Aorta (tissue), 5 donors: ENCODE measurements around the gene SIGLEC7. TPM values are rescaled to one million over a fixed set of nuclear protein-coding genes. Genes with fewer than 3 reads are reported as not detected.

Experiments
- ATAC-seq: fragments of 200-7000 bp; cut with Tn5 transposase; one replicate; pipeline ENCODE4 v1.9.1; 2022; ENCODE audit warnings: moderate library complexity; ENCODE audit not compliant: low FRiP score
- DNase-seq, 2 donors: peaks; one replicate each; pipeline ENCODE4 v3.0.0-alpha.2; 2020
- H3K27ac ChIP-seq, 2 donors: one replicate each; pipeline ENCODE4 v1.5.1; 2013; ENCODE audit warnings: low read length in 2 of 2, mild to moderate bottlenecking in 2 of 2, moderate library complexity in 2 of 2, control low read depth in 1 of 2, inconsistent platforms in 1 of 2, low read depth in 1 of 2
- H3K27me3 ChIP-seq, 2 donors: one replicate each; pipeline ENCODE4 v1.6.1; 2013; ENCODE audit warnings: control low read depth in 1 of 2, low read length in 1 of 2, mild to moderate bottlenecking in 1 of 2, moderate library complexity in 1 of 2; ENCODE audit not compliant: insufficient read depth in 2 of 2, control insufficient read depth in 1 of 2
- H3K36me3 ChIP-seq, 2 donors: one replicate each; pipeline ENCODE4 v1.6.1; 2013; ENCODE audit warnings: control low read depth in 1 of 2, low read length in 1 of 2, mild to moderate bottlenecking in 1 of 2; ENCODE audit not compliant: insufficient read depth in 2 of 2, control insufficient read depth in 1 of 2
- H3K4me1 ChIP-seq, 2 donors: one replicate each; pipeline ENCODE4 v1.6.1; 2013; ENCODE audit warnings: low read length in 2 of 2, control low read depth in 1 of 2, mild to moderate bottlenecking in 1 of 2, moderate library complexity in 1 of 2; ENCODE audit not compliant: insufficient read depth in 2 of 2, control insufficient read depth in 1 of 2
- H3K4me3 ChIP-seq, 2 donors: one replicate each; pipeline ENCODE4 v1.5.1; 2013; ENCODE audit warnings: low read length in 2 of 2, control low read depth in 1 of 2, mild to moderate bottlenecking in 1 of 2
- H3K9me3 ChIP-seq: one replicate; pipeline ENCODE4 v1.6.1; 2013; ENCODE audit warnings: mild to moderate bottlenecking, low read length; ENCODE audit not compliant: control insufficient read depth
- WGBS, 2 donors: extraction: QIAGEN DNeasy Blood & Tissue Kit; methylation state at CpG; one replicate each; pipeline ENCODE4 v1.1.7; 2013; 5-methylcytosine and 5-hydroxymethylcytosine counted together
- intact Hi-C, 2 donors: fragments of 100-400 bp; cut with DNase I; formaldehyde crosslinking; loops; one replicate each; pipeline versions ENCODE4 v1.14.2 to v1.15.0; 2022
- polyA plus RNA-seq, 2 donors: library from polyadenylated mRNA; stranded (reverse); fragments of 200-250 nt; gene quantifications; one replicate each; pipeline ENCODE4 v1.2.3, GENCODE V29; 2013
- total RNA-seq, 2 donors: library from RNA; stranded (reverse); fragmentation: NEBNext Ultra II Directional; extraction: Animal tissue kit (Norgen Biotek cat#: 25700); gene quantifications; one replicate each; pipeline ENCODE4 v1.2.1, GENCODE V29; 2021
- donor health status: healthy with polysubstance abuse.
- donor health status: Bipolar disorder and iron deficiency.
- donor health status: DM: no; HTN: no; CAD: no.
- donor health status: DM: no; HTN: no; CAD: no.
- donor health status: DM: yes; HTN: yes; CAD: no.

The SIGLEC7 gene
- total and polyA plus RNA-seq, 4 donors = 0.97 to 4.5 (median 2.7) TPM

DNA sequence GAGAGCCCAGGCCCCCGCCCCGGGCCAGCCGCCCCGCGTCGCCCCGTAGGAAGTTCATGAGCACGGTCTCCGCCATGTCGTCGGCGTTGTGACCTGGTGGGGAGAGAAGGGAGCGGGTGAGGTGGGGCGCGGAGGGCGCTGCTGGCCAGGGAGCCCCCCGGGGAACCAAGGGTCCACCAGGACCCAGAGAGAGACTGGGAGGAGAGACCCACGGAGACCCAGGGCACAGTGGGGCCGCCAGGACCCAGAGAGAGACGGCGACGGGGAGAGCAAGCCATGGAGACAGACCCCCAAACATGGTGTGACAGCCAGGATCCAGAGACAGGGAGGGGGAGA lies 43.1 kb upstream of the SIGLEC7 start:
- no peak overlapping the region for H3K27ac ChIP-seq
- WGBS, 2 donors = 61 to 66% methylated on average over 22 of the region's 22 CpGs
- H3K36me3 ChIP-seq = peaks cover 0 to 1% of the 10 kb centered on the region in 2 donors
- no peaks in the 10 kb centered on the region for H3K27me3 ChIP-seq
- ATAC-seq (no peak), DNase-seq (no peak)
- intact Hi-C loops = no loop called here
- H3K4me3 ChIP-seq = no peak overlapping the region
- no peaks in the 10 kb centered on the region for H3K9me3 ChIP-seq
- no peaks in the 10 kb centered on the region for H3K4me1 ChIP-seq

DNA sequence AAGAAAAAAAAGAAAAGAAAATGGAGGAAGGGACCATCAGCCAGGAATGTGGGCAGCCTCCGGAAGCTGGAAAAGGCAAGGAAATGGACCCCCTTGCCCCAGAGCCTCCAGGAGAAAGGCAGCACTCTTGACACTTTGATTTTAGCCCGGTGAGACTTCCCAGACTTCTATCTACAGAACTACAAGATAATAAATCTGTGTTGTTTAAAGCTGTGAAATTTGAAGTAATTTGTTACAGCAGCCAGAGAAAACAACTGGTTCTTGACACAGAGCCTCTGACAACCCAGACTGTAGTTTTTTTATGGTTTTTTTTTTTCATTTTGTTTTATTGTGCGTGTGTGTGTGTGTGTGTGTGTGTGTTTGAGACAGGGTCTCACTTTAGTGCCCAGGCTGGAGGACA lies 41.5 kb upstream of the SIGLEC7 start:
- DNase-seq = no peak
- ATAC-seq = no peak
- 8 to 15% methylated on average over 3 of the region's 3 CpGs for WGBS, 2 donors
- H3K36me3 ChIP-seq = peaks cover 0 to 4% of the 10 kb centered on the region in 2 donors
- H3K9me3 ChIP-seq = no peaks in the 10 kb centered on the region
- no peak overlapping the region for H3K4me3 ChIP-seq
- intact Hi-C loops = no loop called here
- no peaks in the 10 kb centered on the region for H3K27me3 ChIP-seq
- H3K4me1 ChIP-seq = no peaks in the 10 kb centered on the region
- no peak overlapping the region for H3K27ac ChIP-seq

DNA sequence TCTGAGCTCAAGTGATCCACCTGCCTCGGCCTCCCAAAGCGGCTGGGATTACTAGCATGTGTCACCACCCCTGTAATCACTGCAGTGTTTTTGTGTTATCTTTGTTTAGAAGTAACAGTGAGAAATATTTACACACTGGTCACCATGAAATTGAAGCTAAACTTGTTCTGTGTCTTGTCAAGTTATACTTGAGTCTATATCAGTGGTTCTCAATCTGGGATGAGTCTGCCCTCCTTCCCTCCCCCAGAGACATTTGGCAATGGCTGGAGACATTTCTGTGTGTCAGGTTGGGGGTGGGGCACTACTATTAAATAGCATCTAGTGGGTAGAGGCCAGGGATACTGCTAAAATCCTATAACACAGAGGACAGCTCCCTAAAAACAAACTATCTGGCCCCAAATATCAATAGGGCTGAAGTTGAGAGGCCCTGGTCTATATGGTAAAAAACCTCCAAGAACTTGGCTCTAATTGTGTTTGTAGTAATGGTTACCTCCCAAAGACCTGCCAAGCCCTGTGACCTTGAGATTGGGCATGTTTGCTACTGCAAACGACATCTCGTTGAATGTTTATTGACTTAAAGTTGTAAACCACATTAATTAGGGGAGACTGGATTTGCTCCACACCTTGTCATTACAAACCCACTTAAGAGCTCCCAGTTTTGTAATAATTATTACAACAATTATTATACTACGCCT lies 40.8 kb upstream of the SIGLEC7 start:
- DNase-seq = no peak
- 79 to 89% methylated on average over 5 of the region's 5 CpGs for WGBS, 2 donors
- H3K9me3 ChIP-seq = no peaks in the 10 kb centered on the region
- no peak overlapping the region for H3K4me3 ChIP-seq
- H3K27me3 ChIP-seq = no peaks in the 10 kb centered on the region
- H3K4me1 ChIP-seq = no peaks in the 10 kb centered on the region
- no peak for ATAC-seq
- H3K36me3 ChIP-seq = peaks cover 0 to 4% of the 10 kb centered on the region in 2 donors
- intact Hi-C loops = no loop called here
- H3K27ac ChIP-seq = no peak overlapping the region

DNA sequence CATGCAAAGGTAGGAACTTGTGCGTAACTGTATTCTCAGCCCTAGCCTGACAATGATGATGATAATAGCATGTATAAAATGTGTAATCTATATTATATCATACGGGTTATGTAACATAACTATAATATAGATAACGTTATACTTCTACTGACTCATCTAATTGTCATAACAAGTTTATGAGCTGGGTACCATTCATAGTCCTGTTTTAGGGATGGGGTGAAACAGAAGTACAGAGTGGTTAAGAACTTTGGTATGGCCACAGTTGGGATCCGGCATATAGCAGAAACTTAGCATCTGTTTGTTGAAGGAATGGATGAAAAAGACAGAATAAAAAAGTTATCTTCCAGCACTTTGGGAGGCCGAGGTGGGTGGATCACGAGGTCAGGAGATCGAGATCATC lies 39.1 kb upstream of the SIGLEC7 start:
- no peak overlapping the region for H3K27ac ChIP-seq
- 93 to 94% methylated on average over 7 of the region's 7 CpGs for WGBS, 2 donors
- intact Hi-C loops = no loop called here
- no peaks in the 10 kb centered on the region for H3K9me3 ChIP-seq
- no peak overlapping the region for H3K4me3 ChIP-seq
- DNase-seq (no peak), ATAC-seq (no peak)
- no peaks in the 10 kb centered on the region for H3K27me3 ChIP-seq
- H3K36me3 ChIP-seq = peaks cover 0 to 4% of the 10 kb centered on the region in 2 donors
- no peaks in the 10 kb centered on the region for H3K4me1 ChIP-seq

DNA sequence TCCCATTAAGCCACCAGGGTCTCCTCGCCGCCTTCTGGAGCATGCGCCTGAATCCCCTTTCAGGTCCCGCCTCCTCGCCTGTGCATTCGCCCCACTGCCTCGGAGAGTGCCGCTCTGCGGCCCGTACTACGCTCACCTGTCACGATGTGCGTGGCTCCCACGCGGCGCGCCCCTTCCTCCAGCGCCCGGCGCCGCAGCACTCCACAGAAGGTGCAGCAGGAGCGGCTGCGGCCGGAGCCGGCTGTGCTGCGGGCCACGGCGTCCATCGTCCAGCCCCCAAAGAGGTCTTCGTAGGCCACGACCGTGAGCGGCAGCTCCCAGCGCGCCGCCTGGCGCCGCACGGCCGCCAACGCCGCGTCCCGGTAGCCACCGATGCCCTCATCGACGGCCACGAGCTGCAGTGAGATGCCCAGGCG lies 38.2 kb upstream of the SIGLEC7 start:
- H3K9me3 ChIP-seq = no peaks in the 10 kb centered on the region
- intact Hi-C loops = no loop called here

DNA sequence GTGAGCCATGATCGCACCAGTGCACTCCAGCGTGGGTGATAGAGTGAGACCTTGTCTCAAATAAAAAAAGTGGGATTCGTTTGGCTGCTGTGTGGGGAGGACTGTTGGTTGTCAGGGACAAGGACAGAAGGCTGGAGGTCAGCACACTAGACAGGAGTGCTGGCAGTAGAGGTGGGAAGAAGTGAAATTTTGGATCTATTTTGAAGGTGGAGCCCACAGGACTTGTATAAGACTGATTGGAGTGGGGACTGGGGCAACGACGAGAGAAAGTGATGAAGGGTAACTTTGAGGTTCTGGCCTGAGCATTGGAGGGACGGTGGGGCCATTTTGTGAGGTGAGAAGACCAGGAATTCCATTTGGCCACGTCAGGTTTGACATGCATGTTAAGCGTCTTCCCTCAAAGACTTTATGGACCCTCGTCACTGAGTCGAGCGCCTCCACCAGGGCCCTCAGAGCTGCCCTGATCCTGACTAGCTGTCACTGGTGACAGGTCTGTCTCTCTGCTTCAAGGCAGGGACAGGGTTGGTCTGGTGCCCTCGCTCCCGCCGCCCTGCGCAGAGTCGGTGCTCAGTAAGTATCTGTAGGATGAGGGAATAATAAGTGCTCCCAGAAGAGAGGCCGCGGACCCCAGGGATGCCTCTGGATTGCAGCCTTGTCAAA lies 34.6 kb upstream of the SIGLEC7 start:
- Histone ChIP-seq H3K4me1 (no peaks in the 10 kb centered on the region), H3K27me3 (peaks cover 0 to 2% of the 10 kb centered on the region in 2 donors), H3K9me3 (peaks cover 1% of the 10 kb centered on the region), H3K27ac (no peak overlapping the region), H3K36me3 (peaks cover 0 to 4% of the 10 kb centered on the region in 2 donors), H3K4me3 (peak overlapping the region; percentile 49 to 65)
- intact Hi-C loops = loop anchor here (1.0 to 5.0 kb wide), 2 partner anchors 487 to 490 kb away; no protein-coding TSS in a partner anchor
- WGBS, 2 donors = 18 to 21% methylated on average over 18 of the region's 18 CpGs
- ATAC-seq (no peak), DNase-seq (no peak)

More for the DNA sequence above, 38.2 kb upstream of the SIGLEC7 start:
- no peak overlapping the region for H3K4me3 ChIP-seq
- WGBS, 2 donors = 68 to 76% methylated on average over 45 to 49 of the region's 49 CpGs
- no peaks in the 10 kb centered on the region for H3K4me1 ChIP-seq
- no peak overlapping the region for H3K27ac ChIP-seq
- no peaks in the 10 kb centered on the region for H3K27me3 ChIP-seq
- DNase-seq (no peak), ATAC-seq (no peak)
- H3K36me3 ChIP-seq = peaks cover 0 to 4% of the 10 kb centered on the region in 2 donors

DNA sequence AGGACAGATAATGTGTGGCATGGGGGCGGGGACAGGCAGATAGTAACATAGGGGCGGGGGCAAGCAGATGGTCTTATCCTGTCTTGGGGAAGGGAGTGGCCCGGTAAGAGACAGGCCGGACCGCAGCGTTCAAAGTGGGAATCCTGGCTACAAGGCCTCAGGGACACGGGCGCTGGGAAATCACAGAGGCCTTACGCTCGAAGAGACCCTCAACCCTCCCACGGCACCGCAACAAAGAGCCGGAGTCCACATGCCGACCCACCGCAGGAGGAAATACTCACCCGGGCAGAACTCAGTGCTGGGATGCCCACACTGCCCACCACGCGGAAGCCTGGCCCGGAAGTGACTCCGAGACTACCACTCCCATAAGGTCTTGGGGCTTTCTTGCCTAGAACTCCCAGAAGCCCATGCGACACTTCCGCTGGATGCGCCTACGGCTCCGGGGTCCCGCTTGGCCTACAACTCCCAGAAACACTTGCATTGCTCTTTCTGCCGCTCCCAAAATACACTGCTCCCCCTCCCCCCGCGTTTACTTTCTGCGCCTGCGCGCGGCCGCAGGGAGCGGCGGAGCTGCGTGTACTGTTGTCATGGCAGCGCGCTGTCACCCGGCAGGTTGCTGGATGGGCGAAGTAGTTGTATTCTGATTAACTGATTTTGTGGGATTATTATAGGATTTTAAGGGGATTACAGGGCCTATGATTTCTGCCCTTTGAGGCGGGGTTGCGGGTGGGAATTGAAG lies 33.9 kb upstream of the SIGLEC7 start, which contains the start of gene CTU1:
Gene CTU1, minus strand, starts transcription at position 344 of the 739 bp plus-strand sequence. CDS start 3,840 bp downstream, outside the sequence.
- H3K4me1 ChIP-seq = no peaks in the 10 kb centered on the region
- intact Hi-C loops = loop anchor here (1.0 to 5.0 kb wide), 2 partner anchors 486 to 489 kb away; no protein-coding TSS in a partner anchor

DNA sequence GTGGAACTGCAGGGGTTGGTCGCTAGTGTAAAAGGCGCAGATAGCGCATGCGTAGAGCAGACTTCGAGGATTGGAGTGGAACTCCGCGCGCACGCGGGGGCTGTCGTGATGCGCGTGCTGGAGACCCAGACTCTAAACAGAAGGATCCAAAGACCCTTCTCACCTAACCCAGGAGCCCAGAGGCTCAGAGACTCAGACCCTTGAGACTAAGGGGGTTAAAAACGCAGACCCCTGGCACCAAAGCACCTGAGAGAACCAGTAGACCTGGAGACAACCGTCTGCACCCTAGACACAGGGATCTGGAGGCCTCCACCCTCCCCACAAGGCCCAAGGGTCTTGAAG lies 33.3 kb upstream of the SIGLEC7 start:
- ATAC-seq (peak; percentile 67), DNase-seq (no peak)
- H3K9me3 ChIP-seq = peaks cover 1% of the 10 kb centered on the region
- H3K36me3 ChIP-seq = peaks cover 0 to 4% of the 10 kb centered on the region in 2 donors
- intact Hi-C loops = loop anchor here (1.0 to 5.0 kb wide), 2 partner anchors 486 to 489 kb away; no protein-coding TSS in a partner anchor
- H3K4me1 ChIP-seq = no peaks in the 10 kb centered on the region
- 1 to 3% methylated on average over 15 of the region's 15 CpGs for WGBS, 2 donors
- peak overlapping the region in 1 of 2 donors; percentile 56 for H3K4me3 ChIP-seq
- H3K27ac ChIP-seq = no peak overlapping the region
- peaks cover 0 to 2% of the 10 kb centered on the region in 2 donors for H3K27me3 ChIP-seq

More for the DNA sequence above, 33.9 kb upstream of the SIGLEC7 start, which contains the start of gene CTU1:
- Histone ChIP-seq H3K27me3 (peaks cover 0 to 2% of the 10 kb centered on the region in 2 donors), H3K9me3 (peaks cover 1% of the 10 kb centered on the region), H3K36me3 (peaks cover 0 to 4% of the 10 kb centered on the region in 2 donors), H3K4me3 (peak within 1 kb of the TSS; percentile 49 to 65), H3K27ac (no peak within 1 kb of the TSS)
- DNase-seq (peak; percentile 98 to 99), ATAC-seq (peak; percentile 99)
- 0% methylated on average over 43 of the region's 43 CpGs for WGBS, 2 donors
